SK-N-SH treated with all-trans-retinoic acid at 6 μM for 48 hours (cell line): ENCODE measurements around the gene CCDC174.

Source experiments
- ARNTL ChIP-seq: fragments of 450-650 bp; formaldehyde crosslinking; IDR thresholded peaks from 2 replicates; pipeline ENCODE4 v1.5.0; 2020; ENCODE audit warnings: low read depth, mild to moderate bottlenecking, moderate library complexity, borderline replicate concordance
- GLIS3 ChIP-seq: fragments of 250-450 bp; sonication (Bioruptor Pico); IDR thresholded peaks from 2 replicates; pipeline ENCODE4 v1.5.0; 2020; ENCODE audit warnings: mild to moderate bottlenecking, moderate library complexity
- OSR1 ChIP-seq: fragments of 250-450 bp; sonication (Bioruptor Pico); IDR thresholded peaks from 2 replicates; pipeline ENCODE4 v1.8.0; 2022; ENCODE audit warnings: moderate library complexity, mild to moderate bottlenecking, inconsistent platforms
- RARB ChIP-seq: fragments of 250-450 bp; sonication (Bioruptor Pico); IDR thresholded peaks from 2 replicates; pipeline ENCODE4 v1.8.0; 2021; ENCODE audit warnings: mild to moderate bottlenecking, moderate library complexity
- ZC3H10 ChIP-seq: fragments of 250-450 bp; sonication (Bioruptor Pico); IDR thresholded peaks from 2 replicates; pipeline ENCODE4 v1.5.1; 2021; ENCODE audit warnings: mild to moderate bottlenecking, moderate library complexity
- ZFP3 ChIP-seq: fragments of 250-450 bp; sonication (Bioruptor Pico); IDR thresholded peaks from 2 replicates; pipeline ENCODE4 v1.5.0; 2020; ENCODE audit warnings: mild to moderate bottlenecking, moderate library complexity
- ZFP30 ChIP-seq: fragments of 450-650 bp; formaldehyde crosslinking; IDR thresholded peaks from 2 replicates; pipeline ENCODE4 v1.5.0; 2022; ENCODE audit warnings: mild to moderate bottlenecking, moderate library complexity
- ZNF70 ChIP-seq: fragments of 450-650 bp; formaldehyde crosslinking; IDR thresholded peaks from 2 replicates; pipeline ENCODE4 v1.5.0; 2020; ENCODE audit warnings: mild to moderate bottlenecking, moderate library complexity
- TF ChIP-seq, protein P1 (sequence below): fragments of 250-450 bp; sonication (Bioruptor Pico); IDR thresholded peaks from 2 replicates; pipeline ENCODE4 v1.8.0; 2020; ENCODE audit warnings: mild to moderate bottlenecking, moderate library complexity, borderline replicate concordance
- TF ChIP-seq, protein P2 (sequence below): fragments of 250-450 bp; sonication (Bioruptor Pico); IDR thresholded peaks from 2 replicates; pipeline ENCODE4 v1.5.1; 2020; ENCODE audit warnings: low read depth, mild to moderate bottlenecking, moderate library complexity

DNA sequence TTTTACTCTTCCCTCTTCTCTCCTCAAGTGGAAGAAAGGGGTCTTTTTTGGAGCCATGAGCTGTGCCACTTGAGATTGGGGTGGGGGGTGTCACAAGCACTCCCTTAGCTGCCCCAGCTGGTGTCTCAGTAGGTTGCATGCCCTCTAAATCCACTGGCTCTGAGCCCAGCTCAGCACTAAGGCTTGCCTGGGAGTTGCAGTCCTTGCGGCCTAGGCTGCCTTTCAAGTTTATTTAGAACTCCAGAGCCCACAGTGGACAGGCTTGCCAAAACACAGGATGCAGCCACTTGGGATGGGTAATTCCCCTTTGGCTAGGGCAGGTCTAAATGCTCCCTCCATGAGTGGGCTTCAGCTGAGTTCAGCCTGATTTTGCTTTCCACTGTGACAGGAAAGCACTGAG, 48.1 kb downstream of the CCDC174 start:
- TF ChIP-seq ZC3H10 (CRISPR knock-in tag) (no peak), ZNF70 (CRISPR knock-in tag) (no peak), RARB (no peak), ARNTL (CRISPR knock-in tag) (no peak), OSR1 (no peak), GLIS3 (no peak), ZFP3 (CRISPR knock-in tag) (no peak), ZFP30 (CRISPR knock-in tag) (no peak)
- TF ChIP-seq, protein P1, sequence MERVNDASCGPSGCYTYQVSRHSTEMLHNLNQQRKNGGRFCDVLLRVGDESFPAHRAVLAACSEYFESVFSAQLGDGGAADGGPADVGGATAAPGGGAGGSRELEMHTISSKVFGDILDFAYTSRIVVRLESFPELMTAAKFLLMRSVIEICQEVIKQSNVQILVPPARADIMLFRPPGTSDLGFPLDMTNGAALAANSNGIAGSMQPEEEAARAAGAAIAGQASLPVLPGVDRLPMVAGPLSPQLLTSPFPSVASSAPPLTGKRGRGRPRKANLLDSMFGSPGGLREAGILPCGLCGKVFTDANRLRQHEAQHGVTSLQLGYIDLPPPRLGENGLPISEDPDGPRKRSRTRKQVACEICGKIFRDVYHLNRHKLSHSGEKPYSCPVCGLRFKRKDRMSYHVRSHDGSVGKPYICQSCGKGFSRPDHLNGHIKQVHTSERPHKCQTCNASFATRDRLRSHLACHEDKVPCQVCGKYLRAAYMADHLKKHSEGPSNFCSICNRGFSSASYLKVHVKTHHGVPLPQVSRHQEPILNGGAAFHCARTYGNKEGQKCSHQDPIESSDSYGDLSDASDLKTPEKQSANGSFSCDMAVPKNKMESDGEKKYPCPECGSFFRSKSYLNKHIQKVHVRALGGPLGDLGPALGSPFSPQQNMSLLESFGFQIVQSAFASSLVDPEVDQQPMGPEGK (CRISPR knock-in tag), result no peak
- TF ChIP-seq, protein P2, sequence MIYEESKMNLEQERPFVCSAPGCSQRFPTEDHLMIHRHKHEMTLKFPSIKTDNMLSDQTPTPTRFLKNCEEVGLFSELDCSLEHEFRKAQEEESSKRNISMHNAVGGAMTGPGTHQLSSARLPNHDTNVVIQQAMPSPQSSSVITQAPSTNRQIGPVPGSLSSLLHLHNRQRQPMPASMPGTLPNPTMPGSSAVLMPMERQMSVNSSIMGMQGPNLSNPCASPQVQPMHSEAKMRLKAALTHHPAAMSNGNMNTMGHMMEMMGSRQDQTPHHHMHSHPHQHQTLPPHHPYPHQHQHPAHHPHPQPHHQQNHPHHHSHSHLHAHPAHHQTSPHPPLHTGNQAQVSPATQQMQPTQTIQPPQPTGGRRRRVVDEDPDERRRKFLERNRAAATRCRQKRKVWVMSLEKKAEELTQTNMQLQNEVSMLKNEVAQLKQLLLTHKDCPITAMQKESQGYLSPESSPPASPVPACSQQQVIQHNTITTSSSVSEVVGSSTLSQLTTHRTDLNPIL (CRISPR knock-in tag), result no peak
